Activated naive CD4-positive, alpha-beta T cell treated with anti-CD3 and anti-CD28 coated beads, Interleukin-2, amount 10 ng/mL, durations not matched to agents 7 days and 5 days (primary cell): ENCODE data around the gene SOX9.
"Not testable (repeated sequence)": the region's sequence is repeated elsewhere in the genome, so short reads cannot be mapped to it uniquely, and the experiment has no call there.

Source experiments
- CTCF ChIA-PET: fragments of 350-600 bp; sonication (Branson Sonifier 250); formaldehyde crosslinking; loops from one replicate; lab custom pipeline; 2021; ENCODE audit warnings: antibody characterized with exemption; lab: Charles Lee
- DNase-seq: peaks from one replicate; pipeline ENCODE4 v3.0.0-alpha.2; 2020
- H3K27ac Mint-ChIP-seq: one replicate; pipeline ENCODE4 v1.8.0; 2021; ENCODE audit warnings: mild to moderate bottlenecking, moderate library complexity, mixed read lengths
- H3K27me3 Mint-ChIP-seq: one replicate; pipeline ENCODE4 v1.8.0; 2021; ENCODE audit warnings: mild to moderate bottlenecking, mixed read lengths
- H3K36me3 Mint-ChIP-seq: one replicate; pipeline ENCODE4 v1.8.0; 2021; ENCODE audit warnings: mixed read lengths
- H3K4me1 Mint-ChIP-seq: one replicate; pipeline ENCODE4 v1.8.0; 2021; ENCODE audit warnings: mixed read lengths
- H3K4me3 Mint-ChIP-seq: one replicate; pipeline ENCODE4 v1.8.0; 2021; ENCODE audit warnings: mild to moderate bottlenecking, moderate library complexity, mixed read lengths
- H3K9me3 Mint-ChIP-seq: one replicate; pipeline ENCODE4 v1.8.0; 2021; ENCODE audit warnings: mixed read lengths

The SOX9 gene

DNA sequence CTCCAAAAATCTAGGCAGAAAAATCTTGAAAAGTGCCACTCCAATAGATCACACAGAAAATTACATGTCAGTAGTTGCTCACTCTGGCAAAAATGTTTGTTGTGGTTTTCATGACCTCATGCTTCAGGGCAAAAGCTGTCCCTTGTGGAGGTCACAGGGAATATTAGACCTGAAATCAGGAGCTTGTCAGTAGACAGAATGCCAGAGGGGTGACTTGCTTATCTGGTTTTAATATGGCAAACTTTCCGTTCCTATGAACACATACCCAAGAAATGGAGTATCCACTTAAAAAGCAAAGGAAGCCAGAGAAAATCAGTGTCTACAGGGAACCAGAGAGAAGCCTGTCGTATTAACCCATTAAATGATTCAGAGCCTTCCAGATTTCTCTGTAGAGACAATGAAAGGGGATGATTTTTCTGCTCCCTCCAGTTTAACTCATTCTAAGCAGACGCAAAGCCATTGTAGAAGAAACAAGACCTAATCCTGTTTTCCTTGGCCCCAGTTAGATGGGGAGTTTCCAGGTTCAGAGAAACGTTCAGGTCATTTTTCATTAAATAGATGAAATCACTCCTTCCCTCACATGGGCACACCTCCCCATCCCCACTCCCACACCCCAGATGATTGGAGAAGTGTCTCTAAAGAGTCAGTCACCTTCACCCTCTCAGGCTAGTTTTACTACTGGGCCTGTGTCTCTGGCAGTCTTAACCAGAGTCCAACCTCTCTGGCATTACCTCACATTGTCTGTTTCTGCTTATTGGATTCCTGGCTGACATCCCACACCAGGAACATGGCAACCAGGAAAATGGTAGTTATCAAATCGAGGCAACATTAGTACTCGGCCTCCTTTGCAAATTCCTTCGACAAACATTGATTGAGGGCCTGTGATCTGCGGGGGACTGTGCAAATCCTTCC lies 6.0 kb downstream of the SOX9 start:
- H3K4me1 Mint-ChIP-seq, result no peaks in the 10 kb centered on the region
- CTCF ChIA-PET, result no interaction called here
- H3K4me3 Mint-ChIP-seq, result no peak overlapping the region
- peaks cover 8% of the 10 kb centered on the region for H3K36me3 Mint-ChIP-seq
- H3K27me3 Mint-ChIP-seq, result peaks cover 27% of the 10 kb centered on the region
- H3K27ac Mint-ChIP-seq, result no peak overlapping the region
- no peak for DNase-seq
- peaks cover 3% of the 10 kb centered on the region for H3K9me3 Mint-ChIP-seq

DNA sequence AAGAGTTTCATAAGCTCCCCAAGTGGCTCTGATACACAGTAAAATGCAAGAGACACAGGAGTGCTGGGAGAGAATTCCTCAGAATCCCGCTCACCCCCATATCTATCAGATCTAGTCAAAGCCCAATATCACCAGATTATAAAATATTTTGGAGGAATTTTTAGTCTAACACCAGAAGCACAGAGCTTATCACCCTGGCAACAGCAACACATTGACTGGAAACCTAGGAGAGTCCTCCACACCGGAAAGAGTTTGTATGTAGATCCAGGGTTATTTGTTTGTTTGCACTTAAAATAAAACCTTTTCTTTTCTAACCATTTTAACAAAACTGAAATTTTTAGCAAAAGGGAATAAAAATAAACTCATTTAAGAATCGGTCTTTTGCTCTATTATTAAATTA lies 7.2 kb downstream of the SOX9 start:
- H3K4me1 Mint-ChIP-seq, result no peaks in the 10 kb centered on the region
- peaks cover 5% of the 10 kb centered on the region for H3K36me3 Mint-ChIP-seq
- H3K9me3 Mint-ChIP-seq, result peaks cover 3% of the 10 kb centered on the region
- no peak overlapping the region for H3K4me3 Mint-ChIP-seq
- H3K27me3 Mint-ChIP-seq, result peaks cover 15% of the 10 kb centered on the region
- DNase-seq, result no peak
- no peak overlapping the region for H3K27ac Mint-ChIP-seq
- CTCF ChIA-PET, result interaction anchor here (1.9 kb wide), 1 partner anchor 411 kb away, joined by 5 read pairs; no protein-coding TSS in a partner anchor

DNA sequence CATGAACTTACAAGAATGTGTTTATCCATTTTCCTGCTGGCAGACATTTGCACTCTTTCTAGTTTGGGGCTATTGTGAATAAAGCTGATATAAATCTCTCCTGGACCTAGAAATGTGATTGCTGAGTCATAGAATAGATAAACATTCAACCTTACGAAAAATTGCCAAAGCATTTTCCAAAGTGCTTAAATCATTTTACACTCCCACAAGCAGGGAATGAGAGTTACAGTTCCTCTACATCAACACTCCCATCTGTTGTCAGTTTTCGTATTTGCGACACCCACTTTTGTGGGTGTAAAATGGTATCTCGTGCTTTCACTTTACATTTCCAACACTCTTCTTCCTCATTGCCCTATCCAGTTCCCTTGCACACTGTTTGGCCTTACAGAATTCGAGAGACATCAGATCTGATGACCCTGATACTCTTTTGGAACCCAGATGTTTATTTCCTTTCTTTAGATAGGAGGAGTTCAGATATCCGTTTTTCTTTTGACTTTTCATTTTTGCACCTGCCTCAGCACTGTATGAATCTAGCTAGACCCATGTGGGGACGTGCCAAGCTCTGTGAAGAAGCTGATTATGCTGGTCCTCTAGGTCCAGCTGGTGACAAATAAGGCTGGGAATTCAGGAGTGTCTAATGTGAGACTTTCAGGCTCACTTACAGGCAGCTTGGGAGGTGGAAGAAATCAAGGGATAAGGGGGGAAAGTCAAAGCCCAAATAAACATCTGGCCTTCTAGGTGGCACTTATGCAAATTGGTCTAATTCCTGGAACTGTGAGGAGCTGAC lies 14.0 kb downstream of the SOX9 start:
- Mint-ChIP-seq H3K27me3 (no peaks in the 10 kb centered on the region), H3K9me3 (no peaks in the 10 kb centered on the region), H3K36me3 (no peaks in the 10 kb centered on the region), H3K4me1 (no peaks in the 10 kb centered on the region), H3K4me3 (no peak overlapping the region), H3K27ac (no peak overlapping the region)
- CTCF ChIA-PET, result no interaction called here
- no peak for DNase-seq

DNA sequence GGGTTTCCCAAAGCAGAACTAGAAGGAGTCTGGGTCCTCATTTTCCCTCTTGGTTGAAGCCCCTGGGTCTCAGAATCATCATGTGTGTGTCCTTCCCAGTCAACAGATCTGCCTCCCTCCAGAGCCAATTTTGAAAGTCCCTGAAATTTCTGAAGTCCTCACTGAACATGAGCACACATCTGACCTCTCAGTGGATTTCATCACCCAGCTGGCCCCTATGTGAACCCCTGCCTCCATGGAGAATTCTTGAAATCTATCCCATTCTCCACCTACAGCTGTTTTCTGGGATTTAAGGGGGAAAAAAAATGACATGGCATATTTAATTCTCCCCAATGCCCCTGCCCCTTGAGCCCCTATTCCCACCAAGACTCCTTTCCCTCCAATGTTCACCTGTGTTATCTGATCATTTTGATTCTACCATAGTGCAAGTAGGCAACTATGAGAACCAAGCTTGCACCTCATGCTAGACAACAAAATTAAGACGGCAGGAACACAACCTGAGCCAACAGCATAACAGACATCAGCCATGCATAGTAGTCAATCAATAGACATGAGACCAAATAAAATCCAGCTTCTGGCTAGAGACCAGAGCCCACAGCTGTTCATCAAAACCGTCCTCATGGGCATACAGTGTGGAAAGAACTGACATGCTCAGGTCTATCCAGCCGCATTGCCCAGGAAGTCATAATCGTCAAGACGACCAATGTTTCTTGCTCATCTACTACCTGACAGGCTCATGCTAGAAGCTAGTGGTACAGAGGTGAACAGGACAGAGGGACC lies 14.9 kb downstream of the SOX9 start:
- CTCF ChIA-PET, result no interaction called here
- H3K27ac Mint-ChIP-seq, result no peak overlapping the region
- no peaks in the 10 kb centered on the region for H3K36me3 Mint-ChIP-seq
- no peaks in the 10 kb centered on the region for H3K9me3 Mint-ChIP-seq
- DNase-seq, result no peak
- no peak overlapping the region for H3K4me3 Mint-ChIP-seq
- no peaks in the 10 kb centered on the region for H3K27me3 Mint-ChIP-seq
- H3K4me1 Mint-ChIP-seq, result no peaks in the 10 kb centered on the region

DNA sequence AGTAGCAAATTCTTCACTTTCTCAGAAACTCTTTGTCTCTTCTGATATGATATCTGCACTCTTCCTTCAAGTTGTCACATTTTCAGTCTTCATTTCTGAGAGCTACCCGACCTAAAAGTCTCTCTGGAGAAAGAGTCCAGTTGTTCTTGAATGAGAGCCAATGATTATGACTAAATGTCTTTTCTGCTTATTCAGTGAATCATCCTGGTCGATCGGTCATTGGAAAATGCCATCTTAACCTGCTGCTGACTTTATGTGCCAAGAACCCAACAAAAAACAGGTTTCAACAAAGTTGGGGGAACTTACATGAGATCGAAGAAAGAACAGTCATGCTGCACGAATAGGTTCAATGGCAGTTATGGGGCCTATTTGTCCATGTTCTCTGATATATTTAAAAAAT lies 15.9 kb downstream of the SOX9 start:
- H3K9me3 Mint-ChIP-seq, result no peaks in the 10 kb centered on the region

DNA sequence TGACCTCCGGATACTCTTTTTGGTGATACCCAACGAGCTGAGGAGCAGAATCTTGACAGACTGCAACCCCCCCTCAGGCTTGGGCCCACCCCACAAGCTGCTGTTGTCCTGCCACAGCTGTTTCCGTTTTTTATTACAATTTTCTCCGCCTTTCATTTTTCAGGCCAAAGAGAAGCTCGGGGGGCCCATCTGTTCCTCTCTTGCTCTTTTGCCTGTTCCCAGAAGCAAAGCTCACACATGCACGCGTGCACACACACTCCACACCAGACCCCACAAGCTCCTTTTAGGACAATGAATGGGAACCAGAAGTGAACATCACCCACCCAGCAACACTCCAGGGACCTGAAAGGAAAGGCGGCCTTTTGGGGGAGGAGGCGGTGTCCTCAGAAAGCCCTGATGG lies 16.3 kb downstream of the SOX9 start:
- Mint-ChIP-seq H3K27ac (no peak overlapping the region), H3K9me3 (no peaks in the 10 kb centered on the region), H3K36me3 (no peaks in the 10 kb centered on the region), H3K4me1 (no peaks in the 10 kb centered on the region), H3K27me3 (no peaks in the 10 kb centered on the region), H3K4me3 (no peak overlapping the region)
- no peak for DNase-seq
- CTCF ChIA-PET, result no interaction called here

More for the DNA sequence above, 15.9 kb downstream of the SOX9 start:
- no peaks in the 10 kb centered on the region for H3K4me1 Mint-ChIP-seq
- no peaks in the 10 kb centered on the region for H3K27me3 Mint-ChIP-seq
- no peak overlapping the region for H3K4me3 Mint-ChIP-seq
- no peak overlapping the region for H3K27ac Mint-ChIP-seq
- H3K36me3 Mint-ChIP-seq, result no peaks in the 10 kb centered on the region
- DNase-seq, result no peak
- CTCF ChIA-PET, result no interaction called here

DNA sequence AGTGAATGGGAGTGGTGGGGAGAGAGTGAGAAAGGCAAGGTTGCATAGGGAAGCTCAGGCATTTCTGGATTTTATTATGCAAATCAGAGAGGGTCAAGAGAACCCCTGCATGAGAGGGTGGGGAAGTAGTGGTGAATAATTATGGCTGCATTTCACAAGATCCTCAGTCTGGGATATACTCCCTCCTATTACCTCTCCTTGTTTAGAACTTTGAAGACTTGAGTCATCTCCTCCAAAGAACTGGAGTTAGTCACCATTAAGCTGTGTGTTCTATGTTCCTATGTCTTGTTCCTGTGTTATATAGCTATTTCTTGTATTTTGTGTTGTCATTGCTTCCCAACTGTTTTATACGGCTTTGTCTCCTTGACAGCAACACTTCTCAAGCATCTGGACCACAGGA lies 18.4 kb downstream of the SOX9 start:
- no peaks in the 10 kb centered on the region for H3K36me3 Mint-ChIP-seq
- CTCF ChIA-PET, result no interaction called here

DNA sequence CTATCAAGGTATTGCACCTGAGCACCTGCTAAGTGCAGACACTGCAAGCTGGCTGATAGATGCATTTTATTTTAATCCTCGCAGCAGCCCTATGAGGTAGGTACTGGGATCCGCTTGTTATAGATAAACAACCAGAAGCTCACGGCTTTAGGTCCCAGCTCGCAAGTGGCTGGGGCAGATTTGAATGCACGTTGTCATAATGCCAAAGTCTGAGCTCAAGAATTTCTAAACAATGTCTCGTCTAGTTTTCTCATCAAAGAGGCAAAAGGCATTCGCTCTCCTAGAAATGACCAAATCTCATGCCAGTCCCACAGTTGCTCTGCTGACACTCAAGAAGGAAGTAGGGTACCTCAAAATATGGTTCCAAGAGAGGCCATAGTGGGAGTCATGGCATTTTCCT lies 20.5 kb downstream of the SOX9 start:
- H3K4me1 Mint-ChIP-seq, result no peaks in the 10 kb centered on the region
- no peak overlapping the region for H3K27ac Mint-ChIP-seq

More for the DNA sequence above, 18.4 kb downstream of the SOX9 start:
- no peaks in the 10 kb centered on the region for H3K4me1 Mint-ChIP-seq
- no peak overlapping the region for H3K27ac Mint-ChIP-seq
- no peak for DNase-seq
- no peak overlapping the region for H3K4me3 Mint-ChIP-seq
- no peaks in the 10 kb centered on the region for H3K27me3 Mint-ChIP-seq
- H3K9me3 Mint-ChIP-seq, result no peaks in the 10 kb centered on the region

DNA sequence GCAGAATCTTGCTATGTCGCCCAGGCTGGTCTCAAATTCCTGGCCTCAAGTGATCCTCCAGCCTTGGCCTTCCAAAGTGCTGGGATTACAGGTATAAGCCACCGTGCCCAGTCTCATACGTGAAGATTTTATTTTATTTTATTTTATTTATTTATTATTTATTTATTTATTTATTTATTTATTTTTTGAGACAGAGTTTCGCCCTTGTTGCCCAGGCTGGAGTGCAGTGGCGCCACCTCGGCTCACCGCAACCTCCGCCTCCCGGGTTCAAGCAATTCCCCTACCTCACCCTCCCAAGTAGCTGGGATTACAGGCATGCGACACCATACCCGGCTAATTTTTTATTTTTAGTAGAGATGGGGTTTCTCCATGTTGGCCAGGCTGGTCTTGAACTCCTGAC lies 21.3 kb downstream of the SOX9 start:
- H3K36me3 Mint-ChIP-seq, DNase-seq, H3K4me3 Mint-ChIP-seq, H3K9me3 Mint-ChIP-seq, H3K4me1 Mint-ChIP-seq, CTCF ChIA-PET, H3K27me3 Mint-ChIP-seq, H3K27ac Mint-ChIP-seq: not testable (repeated sequence)

More for the DNA sequence above, 20.5 kb downstream of the SOX9 start:
- Mint-ChIP-seq H3K36me3 (no peaks in the 10 kb centered on the region), H3K9me3 (no peaks in the 10 kb centered on the region), H3K4me3 (no peak overlapping the region), H3K27me3 (no peaks in the 10 kb centered on the region)
- no peak for DNase-seq
- CTCF ChIA-PET, result no interaction called here

DNA sequence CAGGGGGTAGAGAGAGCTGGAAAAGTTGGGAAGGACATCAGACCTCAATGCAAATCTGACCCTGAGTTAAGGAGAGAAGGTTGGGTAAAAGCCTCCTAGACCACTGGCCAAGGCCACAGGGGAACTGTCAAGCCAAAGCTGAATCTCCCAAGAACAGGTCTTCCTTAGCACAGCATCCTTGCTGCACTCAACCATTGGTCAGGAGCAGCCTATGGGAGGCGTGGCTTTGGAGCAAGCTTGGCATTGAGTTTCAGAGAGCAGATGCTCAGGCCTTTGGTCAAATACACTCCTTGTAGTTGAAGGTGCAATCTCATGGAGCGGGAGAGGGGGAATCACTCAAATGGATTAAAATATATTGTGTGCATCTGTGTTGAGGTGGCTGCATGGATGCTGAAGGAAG lies 21.8 kb downstream of the SOX9 start:
- no peak for DNase-seq
- no peaks in the 10 kb centered on the region for H3K27me3 Mint-ChIP-seq
- H3K4me3 Mint-ChIP-seq, result no peak overlapping the region
- no peaks in the 10 kb centered on the region for H3K4me1 Mint-ChIP-seq
- no peaks in the 10 kb centered on the region for H3K36me3 Mint-ChIP-seq
- no peaks in the 10 kb centered on the region for H3K9me3 Mint-ChIP-seq
- H3K27ac Mint-ChIP-seq, result no peak overlapping the region
- CTCF ChIA-PET, result no interaction called here

DNA sequence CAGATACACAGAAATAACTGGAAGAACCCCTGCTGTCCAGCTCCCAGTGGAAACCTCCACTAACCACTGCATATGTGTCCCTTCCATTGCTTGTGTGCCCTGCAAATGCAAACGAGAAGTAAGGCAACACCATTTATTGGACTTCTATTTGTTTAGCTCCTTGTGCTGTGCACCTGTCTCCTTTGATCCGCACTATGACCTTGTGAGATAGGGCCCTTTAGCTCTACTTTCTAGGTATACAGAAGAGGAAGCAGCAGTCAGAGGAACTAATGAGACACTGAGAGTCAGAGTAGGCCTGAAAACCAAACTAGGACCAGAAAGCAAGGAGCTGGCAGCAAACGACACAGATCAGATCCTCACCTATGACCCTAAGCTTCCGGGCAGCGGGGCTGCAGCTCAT lies 22.4 kb downstream of the SOX9 start:
- Mint-ChIP-seq H3K9me3 (no peaks in the 10 kb centered on the region), H3K27ac (no peak overlapping the region), H3K4me1 (no peaks in the 10 kb centered on the region), H3K4me3 (no peak overlapping the region), H3K36me3 (no peaks in the 10 kb centered on the region), H3K27me3 (no peaks in the 10 kb centered on the region)
- CTCF ChIA-PET, result no interaction called here
- no peak for DNase-seq

DNA sequence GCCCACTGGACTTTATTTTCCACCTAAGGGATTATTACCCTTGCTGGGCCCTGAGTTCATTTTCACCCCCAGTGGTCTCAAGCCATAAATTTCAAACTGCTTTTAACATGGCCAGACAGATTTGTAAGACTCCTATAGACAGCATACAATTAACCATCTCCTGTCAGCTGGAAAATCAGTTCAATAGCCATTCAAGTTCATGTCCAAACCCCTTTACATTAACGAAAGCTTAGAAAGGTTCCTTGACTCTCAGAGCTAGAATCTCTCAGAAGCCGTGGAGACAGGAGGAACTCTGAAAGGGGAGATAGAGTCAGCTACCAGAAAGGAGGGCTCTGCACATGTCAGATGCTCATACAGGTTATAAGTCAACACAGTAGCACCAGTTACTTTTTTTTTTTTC lies 23.3 kb downstream of the SOX9 start:
- no peaks in the 10 kb centered on the region for H3K27me3 Mint-ChIP-seq

DNA sequence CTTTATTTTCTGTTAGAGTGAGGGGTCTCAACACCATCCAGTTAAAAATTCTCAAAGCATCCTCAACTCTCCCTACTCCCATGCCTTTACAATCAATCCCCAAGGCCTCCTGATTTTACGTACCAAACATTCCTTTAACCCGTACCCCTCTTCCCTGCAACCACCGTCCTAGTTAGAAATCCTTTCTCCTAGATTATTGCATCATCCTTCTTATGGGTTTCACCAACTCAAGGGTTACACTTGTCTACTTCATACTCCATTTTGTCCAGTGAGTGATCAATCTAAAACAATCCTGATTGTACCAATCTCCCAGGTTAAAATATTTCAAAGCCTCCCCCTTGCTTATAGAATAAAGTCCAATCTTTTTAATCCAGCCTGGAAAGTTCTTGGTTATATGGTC lies 24.7 kb downstream of the SOX9 start:
- no peak overlapping the region for H3K27ac Mint-ChIP-seq
- no peak overlapping the region for H3K4me3 Mint-ChIP-seq
- no peaks in the 10 kb centered on the region for H3K9me3 Mint-ChIP-seq
- H3K27me3 Mint-ChIP-seq, result no peaks in the 10 kb centered on the region
- DNase-seq, result no peak
- H3K36me3 Mint-ChIP-seq, result no peaks in the 10 kb centered on the region
- H3K4me1 Mint-ChIP-seq, result no peaks in the 10 kb centered on the region
- CTCF ChIA-PET, result no interaction called here

More for the DNA sequence above, 23.3 kb downstream of the SOX9 start:
- H3K36me3 Mint-ChIP-seq, result no peaks in the 10 kb centered on the region
- DNase-seq, result no peak
- no peak overlapping the region for H3K4me3 Mint-ChIP-seq
- no peak overlapping the region for H3K27ac Mint-ChIP-seq
- no peaks in the 10 kb centered on the region for H3K9me3 Mint-ChIP-seq
- no peaks in the 10 kb centered on the region for H3K4me1 Mint-ChIP-seq
- CTCF ChIA-PET, result no interaction called here

DNA sequence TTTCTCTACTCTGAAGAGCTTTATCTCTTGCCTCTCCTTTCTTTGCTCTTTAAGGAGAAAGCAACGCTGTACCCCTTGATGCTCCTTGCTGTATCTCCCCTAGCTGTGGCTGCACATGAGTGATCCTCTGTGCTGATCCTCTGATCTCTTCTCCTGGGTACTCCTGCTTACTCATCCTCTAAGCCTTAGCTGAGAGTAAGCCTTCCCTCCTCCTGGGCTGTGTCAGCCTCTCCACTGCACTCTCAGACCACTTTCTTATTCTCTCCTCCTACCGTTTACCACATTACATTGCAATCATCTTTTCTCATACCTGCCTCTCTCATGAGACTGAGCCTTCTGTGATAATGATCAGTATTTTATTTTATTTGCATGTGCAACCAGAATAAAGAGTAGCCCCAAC lies 25.1 kb downstream of the SOX9 start:
- CTCF ChIA-PET, result no interaction called here
- H3K9me3 Mint-ChIP-seq, result no peaks in the 10 kb centered on the region
- no peaks in the 10 kb centered on the region for H3K4me1 Mint-ChIP-seq
- no peaks in the 10 kb centered on the region for H3K36me3 Mint-ChIP-seq
- H3K27me3 Mint-ChIP-seq, result no peaks in the 10 kb centered on the region
- no peak overlapping the region for H3K4me3 Mint-ChIP-seq
- no peak for DNase-seq
- no peak overlapping the region for H3K27ac Mint-ChIP-seq
